GM20431 (cell line): ENCODE measurements around the gene CDH13.

Experiments used
- in situ Hi-C: fragments of 300-500 bp; cut with MseI, MboI; formaldehyde crosslinking; loops from one replicate; pipeline ENCODE4 v1.15.0; 2020; ENCODE audit warnings: low sequenced_read_pairs; ENCODE audit not compliant: unreplicated experiment

CDH13 gene

DNA sequence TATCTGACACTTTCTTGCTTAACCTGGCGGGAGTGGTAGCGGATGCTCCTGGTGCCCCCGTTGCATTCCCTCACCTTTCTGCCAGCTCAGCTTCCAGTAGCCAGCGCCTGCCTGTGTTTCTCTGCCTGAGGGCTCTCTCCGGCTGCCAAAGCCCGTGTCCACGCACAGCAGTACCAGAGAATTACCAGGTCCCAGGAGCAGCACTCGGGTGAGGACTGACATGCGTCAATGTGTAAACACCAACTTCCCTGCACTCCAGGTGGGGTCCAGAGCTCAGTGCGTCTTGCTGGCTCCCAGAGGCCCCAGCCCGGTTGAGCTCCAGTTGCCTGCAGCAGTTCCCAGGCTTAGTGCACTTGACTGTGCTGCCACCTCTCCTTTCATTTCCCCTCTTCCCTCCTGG lies 54.8 kb downstream of the CDH13 start:
- in situ Hi-C loops, result no loop called here

DNA sequence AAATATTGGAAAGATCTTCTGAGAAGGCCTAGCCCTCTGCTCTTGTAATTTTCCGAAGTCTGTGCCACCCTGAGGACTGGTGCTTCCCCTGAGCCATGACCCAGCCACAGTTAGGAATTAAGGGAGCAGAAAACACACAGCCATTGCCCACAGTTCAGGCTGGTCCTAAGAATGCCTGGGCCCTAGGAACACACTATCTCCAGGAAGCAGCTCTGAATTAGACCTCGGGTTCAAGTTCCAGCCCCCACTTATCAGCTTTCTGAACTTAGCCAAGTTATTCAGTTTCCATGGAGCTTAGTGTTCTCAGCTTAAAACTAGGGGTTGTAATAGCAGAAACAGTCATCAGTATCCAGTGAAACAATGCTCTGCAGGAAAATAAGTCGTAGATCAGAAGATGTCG lies 56.0 kb downstream of the CDH13 start:
- in situ Hi-C loops, result no loop called here

DNA sequence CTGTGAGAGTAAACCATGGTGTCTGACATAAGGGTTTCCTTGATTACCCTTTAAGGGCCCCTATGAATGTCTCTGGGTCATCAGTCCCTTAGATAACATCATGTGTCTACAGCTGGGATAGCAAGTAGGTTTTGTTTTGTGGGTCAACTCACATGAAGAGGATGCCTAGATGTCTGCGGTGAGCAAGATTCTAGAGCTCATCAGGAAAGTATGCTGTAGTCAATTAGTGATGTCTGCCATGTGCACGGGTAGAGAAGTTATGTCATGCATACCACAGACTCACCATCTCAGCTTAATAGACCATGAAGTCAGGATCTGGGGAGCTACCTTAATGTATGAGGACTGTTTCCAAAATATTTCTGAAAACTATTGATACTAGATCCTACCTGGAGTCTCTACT lies 57.5 kb downstream of the CDH13 start:
- in situ Hi-C loops, result no loop called here

DNA sequence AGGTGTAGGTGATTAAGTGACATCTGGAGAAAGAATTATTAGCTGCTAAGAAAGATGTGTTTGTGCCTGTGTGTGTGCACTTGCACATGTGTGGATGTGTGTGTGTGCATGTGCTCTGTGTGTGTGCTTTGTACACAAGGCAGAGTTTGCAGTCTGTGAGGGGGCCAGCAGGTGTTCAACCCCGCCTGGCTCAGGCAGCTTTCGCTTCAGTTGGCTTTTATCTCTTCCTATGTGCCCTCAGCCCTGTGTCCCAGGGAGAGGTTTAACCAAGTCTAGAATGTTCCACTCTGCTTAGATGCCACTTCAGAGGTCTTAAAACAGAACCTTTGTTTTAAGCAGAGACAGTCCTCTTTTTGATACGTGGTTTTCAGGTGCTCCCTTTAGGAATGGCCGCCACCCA lies 58.8 kb downstream of the CDH13 start:
- in situ Hi-C loops, result no loop called here

DNA sequence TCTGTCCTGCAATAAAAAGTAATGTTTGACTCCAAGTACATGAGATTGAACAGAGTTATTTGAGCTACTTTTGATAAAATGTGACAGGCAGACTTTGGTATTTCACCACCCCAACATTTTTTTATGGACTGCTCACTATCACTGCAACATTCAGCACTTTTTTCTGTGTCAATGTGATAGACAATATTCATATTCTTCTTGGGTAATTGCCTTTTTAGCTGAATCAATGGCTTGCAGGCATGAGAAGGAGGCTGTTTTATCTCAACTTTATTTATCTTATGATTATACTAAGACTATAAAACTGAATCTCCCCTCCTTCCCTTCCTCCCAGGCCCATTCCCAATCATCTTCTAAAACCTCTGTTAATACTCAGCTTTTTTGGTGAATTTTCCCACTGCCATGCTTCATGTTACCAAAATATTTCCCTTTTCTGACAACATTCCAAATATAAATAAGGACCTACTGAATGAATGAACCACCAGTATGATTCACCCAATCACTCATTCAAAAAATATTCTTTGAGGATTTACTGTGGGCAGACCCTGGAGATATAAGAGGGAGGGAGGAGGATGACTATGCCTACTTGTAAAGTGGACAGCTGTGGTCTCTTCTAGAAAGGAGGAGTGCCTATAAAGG lies 67.6 kb downstream of the CDH13 start:
- in situ Hi-C loops, result no loop called here

DNA sequence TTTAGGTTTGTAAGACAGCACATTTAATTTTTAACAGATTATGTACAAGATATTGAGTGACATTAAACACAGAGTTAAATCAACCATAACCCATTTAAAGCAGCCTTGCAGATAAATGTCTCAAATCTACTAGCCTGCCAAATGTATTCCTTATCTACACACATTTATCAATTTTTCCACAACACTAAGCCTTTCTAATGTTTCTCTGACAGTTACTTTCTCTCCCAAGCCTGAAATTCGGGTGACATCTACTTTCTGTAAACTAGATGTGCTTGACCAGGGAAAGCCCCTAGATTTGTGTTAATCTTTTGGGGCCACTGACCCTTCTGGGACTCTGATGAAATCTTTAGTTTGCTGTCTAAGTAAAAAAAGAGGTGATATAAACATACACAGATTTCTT lies 69.0 kb downstream of the CDH13 start:
- in situ Hi-C loops, result no loop called here

DNA sequence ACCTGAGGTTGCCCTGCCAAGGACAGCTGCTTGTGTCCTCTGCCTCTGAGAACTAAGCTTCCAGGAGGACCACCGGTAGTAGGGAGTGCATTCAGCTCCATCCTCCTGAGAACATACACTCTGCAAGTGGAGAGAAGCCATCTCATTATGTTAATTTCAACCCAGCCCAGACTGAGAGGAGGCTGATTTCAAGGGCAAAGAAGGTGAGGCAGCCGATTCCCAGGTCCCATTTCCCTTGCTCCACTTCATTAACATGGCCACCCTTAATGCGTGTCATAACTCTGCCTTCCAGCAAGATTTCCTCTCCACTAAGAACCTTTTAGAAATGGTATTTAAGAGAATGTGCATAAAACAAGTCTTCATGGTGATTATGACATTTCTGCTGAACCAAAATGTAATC lies 72.5 kb downstream of the CDH13 start:
- in situ Hi-C loops, result no loop called here

DNA sequence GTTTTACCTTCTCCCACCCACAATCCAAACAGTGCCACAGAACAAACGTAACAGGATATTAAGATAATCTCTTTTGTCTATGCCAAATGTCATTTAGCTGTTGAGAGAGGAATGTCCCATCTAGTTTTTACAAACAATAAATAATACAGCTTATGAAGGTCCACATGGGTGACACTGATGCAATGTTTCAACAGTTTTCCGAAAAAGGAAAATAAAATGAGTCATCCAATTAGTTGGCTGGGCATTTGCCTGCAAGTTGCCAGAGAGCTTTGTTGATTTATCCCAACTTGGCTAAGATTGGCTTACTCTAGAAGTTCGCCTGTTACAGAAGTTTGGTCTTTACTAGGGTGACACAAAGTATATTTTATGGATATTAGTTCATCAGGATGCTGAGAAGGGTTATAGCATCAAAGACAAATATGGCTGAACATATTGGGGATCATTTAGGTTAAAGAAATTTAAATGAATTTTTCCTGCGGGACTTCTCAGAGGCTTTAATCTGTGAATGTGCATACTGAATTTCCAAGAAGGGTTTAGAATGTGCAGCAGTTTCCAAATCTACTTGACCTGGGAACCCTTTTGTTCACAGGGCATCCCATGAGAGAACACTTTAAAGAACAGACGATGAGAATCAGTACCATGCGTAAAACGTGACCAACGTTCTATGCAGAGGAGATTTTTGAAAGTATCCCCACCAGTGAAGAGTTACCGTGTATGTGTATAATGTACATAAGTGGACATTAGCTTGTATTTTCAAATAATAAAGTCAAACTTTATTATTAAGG lies 73.1 kb downstream of the CDH13 start:
- in situ Hi-C loops, result no loop called here

DNA sequence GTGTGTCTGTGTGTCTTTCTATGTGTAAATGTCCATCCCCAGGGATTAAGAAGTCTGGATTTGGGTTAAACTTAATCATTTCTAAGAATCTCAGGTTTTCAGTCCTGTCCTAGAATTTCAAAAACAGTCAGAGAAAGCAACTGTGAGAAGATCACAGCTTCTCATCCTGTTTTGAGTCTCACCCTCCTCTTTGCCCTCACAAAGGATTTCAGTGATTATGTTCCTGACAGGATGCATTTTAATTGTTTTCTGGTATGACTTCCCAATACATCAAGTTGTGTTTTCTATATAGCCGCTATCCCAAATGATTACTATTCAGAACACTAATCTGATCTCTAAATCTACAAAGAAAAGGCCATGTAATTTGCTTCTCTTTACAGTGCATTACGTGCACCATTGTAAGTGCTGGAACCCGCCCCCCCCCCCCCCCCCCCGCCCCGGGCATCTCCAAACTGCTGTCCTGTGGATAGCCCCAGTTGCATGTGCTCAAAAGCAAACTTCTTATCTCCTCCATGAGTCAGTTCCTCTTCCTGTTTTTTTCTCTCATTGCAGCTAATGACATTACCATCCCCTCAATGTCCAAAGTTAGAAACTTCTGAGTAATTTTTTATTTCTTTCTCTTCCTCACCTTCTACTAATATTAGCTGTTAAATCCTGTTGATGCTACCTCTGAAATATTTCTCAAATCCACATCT lies 73.9 kb downstream of the CDH13 start:
- in situ Hi-C loops, result no loop called here

DNA sequence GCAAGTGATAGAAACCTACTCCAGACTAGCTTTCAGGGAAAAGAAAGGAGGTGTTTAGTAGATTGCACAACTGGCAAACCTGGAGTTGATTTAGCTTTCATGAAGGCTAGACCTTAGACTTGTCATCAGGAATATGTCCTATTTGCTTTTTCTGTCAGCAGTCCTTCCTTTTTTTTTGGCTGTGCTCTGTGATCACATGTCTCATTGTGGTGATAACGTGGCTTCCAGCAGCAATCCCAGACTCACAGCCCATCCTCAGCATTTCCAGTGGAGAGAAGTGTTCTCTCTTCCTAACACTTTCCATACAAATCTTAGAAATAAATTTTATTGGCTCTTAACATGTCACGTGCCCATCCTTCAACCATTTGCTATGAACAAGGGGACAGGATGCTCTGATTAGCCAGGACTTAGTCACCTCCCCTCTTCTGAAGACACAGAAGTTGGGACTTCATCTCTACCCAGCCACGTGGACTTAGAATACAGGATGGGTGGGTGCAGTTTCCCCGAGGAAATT lies 74.7 kb downstream of the CDH13 start:
- in situ Hi-C loops, result no loop called here

DNA sequence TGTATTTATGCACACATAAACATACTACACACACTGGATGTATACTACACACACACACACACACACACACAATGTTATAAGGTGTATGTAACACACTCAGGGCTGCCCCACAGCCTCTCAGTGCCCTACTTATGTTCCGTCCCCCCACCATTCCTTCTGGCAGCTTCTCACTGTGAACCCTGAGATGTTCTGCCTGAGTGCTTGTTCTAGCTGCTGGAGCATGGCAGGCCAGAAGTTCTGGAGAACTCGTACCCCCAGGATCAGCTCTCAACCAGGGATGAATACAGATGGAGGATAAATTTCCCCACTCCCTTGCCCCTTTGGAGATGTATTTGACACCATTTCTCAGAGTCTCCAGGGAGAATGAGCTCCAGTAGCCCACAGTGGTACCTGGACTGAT lies 76.4 kb downstream of the CDH13 start:
- in situ Hi-C loops, result no loop called here

DNA sequence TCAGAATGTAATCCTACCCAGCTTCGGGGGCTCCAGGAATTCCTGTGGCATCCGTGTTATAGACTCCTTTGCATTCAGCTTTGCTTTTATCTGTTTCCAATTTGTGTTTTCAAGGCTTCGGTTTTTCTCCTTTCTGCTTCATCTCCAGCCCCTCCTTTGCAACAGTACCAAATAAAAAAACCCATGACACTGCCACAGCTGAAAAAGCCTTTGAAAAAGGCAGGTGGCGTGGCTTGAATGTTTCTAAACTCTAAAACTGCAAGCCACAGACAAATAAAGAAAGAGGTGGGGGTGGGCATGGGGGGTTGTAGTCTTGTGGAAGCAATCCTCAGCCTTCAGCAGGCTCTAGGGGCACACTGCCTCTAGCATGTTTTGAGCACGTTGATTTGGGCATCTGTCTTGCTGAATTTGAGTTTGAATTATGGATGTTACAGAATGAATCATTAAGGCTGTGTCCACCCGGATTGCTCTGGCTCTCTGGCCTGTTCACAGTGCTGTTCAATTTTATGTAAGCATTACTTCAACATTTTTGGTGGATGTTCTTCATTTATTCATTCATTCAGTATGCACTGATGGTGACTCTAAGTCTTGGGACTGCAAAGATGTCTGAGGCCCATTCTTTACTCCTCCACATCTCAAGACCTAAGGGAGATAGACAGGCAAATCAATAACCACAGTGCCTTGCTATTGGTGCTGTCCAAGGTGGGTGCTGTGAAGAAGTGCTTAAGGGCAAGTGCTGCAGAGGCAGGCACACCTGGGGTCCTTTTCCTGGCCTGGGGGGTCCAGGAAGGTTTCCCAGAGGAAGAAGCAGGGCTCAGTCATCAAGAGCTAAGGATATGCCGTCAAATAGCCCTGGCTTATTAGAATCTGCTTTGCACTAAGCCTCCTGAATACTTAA lies 77.4 kb downstream of the CDH13 start:
- in situ Hi-C loops, result no loop called here

DNA sequence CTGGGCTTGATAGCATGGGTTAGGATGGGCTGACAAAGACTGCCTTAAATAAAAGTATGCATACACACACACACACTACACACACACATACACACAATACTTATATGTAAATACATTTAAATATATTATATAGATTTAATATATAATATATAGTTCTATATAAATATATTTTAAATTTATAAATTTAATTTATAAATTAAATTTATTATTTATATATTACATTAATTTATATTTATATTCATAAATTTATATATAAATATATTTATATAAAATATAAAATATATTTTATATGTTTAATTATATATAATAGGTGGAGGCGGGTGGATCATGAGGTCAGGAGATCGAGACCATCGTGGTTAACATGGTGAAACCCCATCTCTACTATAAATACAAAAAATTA lies 83.2 kb downstream of the CDH13 start:
- in situ Hi-C loops, result no loop called here

DNA sequence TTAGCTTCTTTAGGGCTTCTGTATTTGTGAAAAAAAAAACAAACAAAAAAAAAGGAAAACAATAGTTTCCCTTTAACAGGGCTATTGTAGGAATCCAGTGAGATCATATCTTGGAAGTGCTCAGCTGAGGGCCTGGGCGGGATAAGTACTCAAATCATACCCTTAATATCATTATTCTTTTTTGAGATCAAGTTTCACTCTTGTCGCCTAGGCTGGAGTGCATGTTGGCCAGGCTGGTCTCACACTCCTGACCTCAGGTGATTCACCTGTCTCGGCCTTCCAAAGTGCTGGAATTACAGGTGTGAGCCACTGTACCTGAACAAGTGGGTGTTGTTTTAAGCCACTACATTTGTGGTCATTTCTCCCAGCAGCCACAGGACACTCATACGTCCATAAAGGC lies 87.0 kb downstream of the CDH13 start:
- in situ Hi-C loops, result no loop called here

DNA sequence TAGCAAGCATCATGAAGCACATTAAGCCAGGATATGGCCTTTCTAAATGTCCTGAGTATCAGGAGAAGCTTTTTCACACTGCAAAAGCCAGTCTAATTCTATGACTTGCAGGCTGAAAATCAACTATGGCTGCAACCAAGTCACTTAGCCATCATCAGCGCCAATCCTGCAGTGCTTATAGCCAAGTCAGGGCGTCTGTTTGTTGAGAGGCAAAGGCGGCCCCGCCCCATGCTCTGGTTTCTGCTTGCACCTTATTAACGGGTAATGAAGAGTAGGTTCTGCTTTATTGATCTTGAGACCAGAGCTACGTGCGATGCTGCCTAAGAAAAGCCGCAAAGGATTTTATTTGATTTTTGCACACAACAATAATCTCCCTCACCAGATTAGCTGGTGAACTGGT lies 88.4 kb downstream of the CDH13 start:
- in situ Hi-C loops, result no loop called here

DNA sequence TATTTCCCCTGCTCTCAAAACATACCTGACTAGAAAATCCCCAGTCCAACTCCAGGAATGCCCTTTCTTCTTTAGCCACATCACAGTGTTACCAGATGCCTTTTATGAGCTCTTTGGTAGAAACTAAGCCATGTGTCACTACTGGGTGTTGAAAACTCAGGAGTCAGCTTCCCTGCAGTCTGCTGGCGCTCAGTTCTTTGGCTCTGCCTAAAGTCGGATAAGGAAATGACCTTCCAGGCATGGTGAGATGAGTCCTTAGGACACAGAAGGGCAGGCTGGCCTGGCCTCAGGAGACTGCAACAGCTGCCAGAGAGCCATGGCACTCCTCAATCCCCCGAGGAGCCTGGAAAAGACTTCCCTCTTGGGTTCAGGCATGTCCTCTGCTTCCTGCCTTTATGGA lies 89.1 kb downstream of the CDH13 start:
- in situ Hi-C loops, result no loop called here

DNA sequence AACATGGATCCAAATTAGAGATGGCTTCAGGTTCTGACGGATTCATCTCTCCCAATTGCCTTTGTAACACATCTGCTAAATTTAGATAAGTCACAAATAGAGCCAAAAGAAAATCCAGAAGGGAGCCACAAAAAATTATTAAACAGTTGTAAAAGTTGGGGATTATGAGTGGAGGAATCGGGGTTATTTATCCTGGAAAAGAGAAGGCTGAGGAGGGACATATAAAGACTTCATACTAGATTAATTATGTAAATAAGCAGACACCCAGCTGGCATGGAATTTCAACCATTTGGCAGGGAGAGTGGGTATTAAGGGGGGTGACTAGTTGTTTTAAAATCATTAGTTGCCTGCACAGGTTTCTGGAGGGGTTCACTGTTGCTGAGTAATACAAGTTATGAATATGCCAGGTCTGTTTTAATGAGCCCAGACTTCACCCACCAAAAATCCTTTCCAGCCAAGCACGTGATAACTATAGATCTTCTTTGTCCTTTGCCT lies 89.6 kb downstream of the CDH13 start:
- in situ Hi-C loops, result no loop called here

DNA sequence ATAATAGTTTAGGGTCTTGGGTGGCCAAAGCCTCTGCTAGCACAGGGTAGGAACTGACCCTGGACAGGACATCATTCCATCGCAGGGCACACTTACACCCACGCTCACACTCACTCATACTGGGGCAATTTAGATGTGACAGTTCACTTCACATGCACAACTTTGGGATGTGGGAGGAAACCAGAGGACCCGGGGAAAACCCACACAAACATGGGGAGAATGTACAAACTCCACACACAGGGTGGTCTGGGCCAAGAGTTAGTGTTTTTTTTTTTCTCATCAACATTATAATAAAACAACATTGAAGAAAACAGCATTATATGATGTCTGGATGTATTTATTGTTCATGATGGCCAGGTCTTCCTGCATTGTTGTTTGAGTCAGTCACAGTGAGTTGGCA lies 93.6 kb downstream of the CDH13 start:
- in situ Hi-C loops, result no loop called here

DNA sequence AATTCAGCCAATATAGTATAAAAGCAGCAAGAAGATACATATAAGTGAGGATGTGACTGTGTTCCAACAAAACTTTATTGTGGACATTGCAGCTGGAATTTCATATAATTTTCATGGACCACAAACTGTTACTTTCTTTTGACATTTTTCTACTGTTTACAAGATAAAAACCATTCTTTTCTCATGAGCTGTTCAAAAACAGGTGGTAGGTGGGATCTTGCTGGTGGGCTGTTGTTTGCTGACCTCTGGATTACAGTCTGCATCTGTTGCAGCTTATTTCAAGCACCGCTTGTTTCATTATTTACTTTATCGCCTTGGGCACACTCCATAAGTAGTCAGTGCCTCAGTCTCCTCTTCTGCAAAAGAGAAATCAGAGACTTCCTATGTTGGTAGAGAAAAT lies 99.5 kb downstream of the CDH13 start:
- in situ Hi-C loops, result no loop called here

DNA sequence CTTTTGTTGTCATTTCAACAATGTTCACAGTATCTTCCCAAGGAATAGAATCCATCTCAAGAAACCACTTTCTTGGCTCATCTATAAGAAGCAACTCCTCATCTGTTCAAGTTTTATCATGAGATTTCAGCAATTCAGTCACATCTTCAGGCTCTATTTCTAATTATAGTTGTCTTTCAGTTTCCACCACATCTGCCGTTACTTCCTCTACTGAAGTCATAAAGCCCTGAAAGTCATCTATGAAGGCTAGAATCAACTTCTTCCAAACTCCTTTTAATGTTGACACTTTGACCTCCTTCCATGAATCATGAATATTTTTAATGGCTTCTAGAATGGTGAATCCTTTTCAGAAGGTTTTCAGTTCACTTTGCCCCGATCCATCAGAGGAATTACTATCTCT lies 102.1 kb downstream of the CDH13 start:
- in situ Hi-C loops, result no loop called here
